K562 (cell line): Measurements from ENCODE around the gene LRRC25. TPM values are rescaled to one million over a fixed set of nuclear protein-coding genes. Genes with fewer than 3 reads are reported as not detected.

Source experiments
- ATAC-seq: fragments of 200-7000 bp; cut with Tn5 transposase; 3 replicates; pipeline ENCODE4 v1.9.1; 2020; ENCODE audit warnings: moderate library complexity
- BruUV-seq: library from RNA; stranded (reverse); fragments of 400-500 nt; replicated peaks from 2 replicates; lab custom pipeline; 2021; lab: Mats Ljungman, UMichigan
- CTCF ChIA-PET: fragments of 300-600 bp; formaldehyde crosslinking; extraction: SDS; loops from one replicate; lab custom pipeline; 2021; ENCODE audit warnings: low intra/inter-chr PET ratio; lab: Yijun Ruan, JAX
- POLR2A ChIA-PET: fragments of 300-600, 350-650 bp; sonication (Branson Sonifier 250); formaldehyde crosslinking; extraction: SDS; loops from one replicate; lab custom pipeline; 2021; ENCODE audit warnings: antibody characterized with exemption, inconsistent platforms; lab: Yijun Ruan, JAX
- DNase-seq, 4 experiments: peaks; one replicate each; pipeline versions ENCODE4 v3.0.0 to v3.0.0-alpha.2; 2011 to 2018; ENCODE audit warnings: low spot score in 3 of 4, mixed read lengths in 3 of 4; ENCODE audit errors: extremely low read depth in 1 of 4
- FAIRE-seq: peaks from 2 replicates; lab custom pipeline; 2011; peaks lifted over from hg19 to GRCh38; lab: Jason Lieb, UNC
- H2AFZ ChIP-seq: 2 replicates; pipeline ENCODE4 v1.6.0; 2011; ENCODE audit warnings: low read depth, low read length, control low read depth, inconsistent platforms
- H3K27ac ChIP-seq: fragments of 200-600 bp; 3 replicates; pipeline ENCODE4 v1.8.0; 2011; ENCODE audit warnings: low read depth, mild to moderate bottlenecking, control low read depth, inconsistent platforms, low read length, moderate library complexity, mixed read lengths; ENCODE audit errors: extremely low read depth
- H3K27me3 ChIP-seq, 2 experiments: fragments of 300-600 bp in 1 of 2; 2 replicates in 1 of 2; 3 replicates in 1 of 2; pipeline versions ENCODE4 v1.6.0 to v1.8.0; 2011; ENCODE audit warnings: inconsistent platforms in 2 of 2, low read length in 2 of 2, mild to moderate bottlenecking in 1 of 2, mixed read lengths in 1 of 2, moderate library complexity in 1 of 2; ENCODE audit not compliant: control insufficient read depth in 2 of 2, insufficient read depth in 2 of 2
- H3K36me3 ChIP-seq: fragments of 300-600 bp; 3 replicates; pipeline ENCODE4 v1.8.0; 2011; ENCODE audit warnings: mild to moderate bottlenecking, low read length, inconsistent platforms; ENCODE audit not compliant: control insufficient read depth, insufficient read depth
- H3K4me1 ChIP-seq, 2 experiments: fragments of 200-600 bp in 1 of 2; replicated peaks in 1 of 2; 2 replicates in 1 of 2; 3 replicates in 1 of 2; pipeline versions ENCODE4 v1.5.1 to v1.8.0; 2011; ENCODE audit warnings: inconsistent platforms in 2 of 2, low read length in 2 of 2, mild to moderate bottlenecking in 1 of 2, mixed read lengths in 1 of 2, moderate library complexity in 1 of 2; ENCODE audit not compliant: control insufficient read depth in 2 of 2, insufficient read depth in 2 of 2
- H3K4me2 ChIP-seq: 2 replicates; pipeline ENCODE4 v1.6.1; 2011; ENCODE audit warnings: low read length, control low read depth, inconsistent platforms, mixed read lengths; ENCODE audit not compliant: insufficient read depth
- H3K4me3 ChIP-seq: fragments of 200-600 bp; sonication (generic), shearing (Covaris generic); 2 replicates; pipeline ENCODE4 v1.5.1; 2016; ENCODE audit warnings: control low read depth, inconsistent platforms
- H3K79me2 ChIP-seq: fragments of 200-600 bp; 3 replicates; pipeline ENCODE4 v1.8.0; 2011; ENCODE audit warnings: low read length, inconsistent platforms; ENCODE audit not compliant: control insufficient read depth, insufficient read depth
- H3K9ac ChIP-seq, 2 experiments: 2 replicates each; pipeline versions ENCODE4 v1.6.0 to v1.6.1; 2011; ENCODE audit warnings: low read depth in 2 of 2, low read length in 2 of 2, control low read depth in 1 of 2, inconsistent platforms in 1 of 2, mild to moderate bottlenecking in 1 of 2, mixed read lengths in 1 of 2; ENCODE audit not compliant: insufficient read depth in 1 of 2
- H3K9me1 ChIP-seq: one replicate; pipeline ENCODE4 v1.6.0; 2011; ENCODE audit warnings: inconsistent platforms, mild to moderate bottlenecking, low read length, moderate library complexity; ENCODE audit not compliant: control insufficient read depth, insufficient read depth
- H3K9me3 ChIP-seq: replicated peaks from 2 replicates; pipeline ENCODE4 v1.5.1; 2011; ENCODE audit warnings: low read depth, low read length, inconsistent platforms; ENCODE audit not compliant: control insufficient read depth, insufficient read depth
- H4K20me1 ChIP-seq: replicated peaks from 2 replicates; pipeline ENCODE4 v1.6.1; 2011; ENCODE audit warnings: low read length, inconsistent platforms, mixed read lengths; ENCODE audit not compliant: control insufficient read depth, insufficient read depth
- BCOR ChIP-seq: fragments of 450-650 bp; IDR thresholded peaks from 2 replicates; pipeline ENCODE4 v1.6.1; 2016
- CHD2 ChIP-seq: IDR thresholded peaks from 2 replicates; pipeline ENCODE4 v1.6.1; 2011; ENCODE audit warnings: low read depth, low read length
- FOXK2 ChIP-seq, 2 experiments: fragments of 450-650 bp; IDR thresholded peaks in 1 of 2; conservative IDR thresholded peaks in 1 of 2; 2 replicates each; pipeline ENCODE4 v1.6.1; 2016; ENCODE audit warnings: low read depth in 2 of 2, mild to moderate bottlenecking in 1 of 2
- FOXP1 ChIP-seq: sonication (generic); formaldehyde crosslinking; IDR thresholded peaks from 2 replicates; pipeline ENCODE4 v1.8.0; 2022; ENCODE audit warnings: mild to moderate bottlenecking, missing genetic modification reagents
- NR2C1 ChIP-seq, 2 experiments: fragments of 450-650 bp; IDR thresholded peaks; 2 replicates each; pipeline ENCODE4 v1.6.1; 2017; ENCODE audit warnings: mild to moderate bottlenecking in 2 of 2, antibody characterized with exemption in 1 of 2, inconsistent platforms in 1 of 2, missing compliant biosample characterization in 1 of 2, missing genetic modification characterization in 1 of 2
- RAD21 ChIP-seq, 2 experiments: fragments of 250-450 bp in 1 of 2; fragments of 450-650 bp in 1 of 2; sonication (Bioruptor Pico) in 1 of 2; formaldehyde crosslinking in 1 of 2; IDR thresholded peaks in 1 of 2; conservative IDR thresholded peaks in 1 of 2; 2 replicates each; pipeline versions ENCODE4 v1.4.0 to v1.8.0; 2020 to 2022; ENCODE audit warnings: mild to moderate bottlenecking in 2 of 2, moderate library complexity in 1 of 2
- SRSF1 ChIP-seq: fragments of 200-400 bp; formaldehyde crosslinking; IDR thresholded peaks from 2 replicates; pipeline ENCODE4 v1.6.1; 2017; ENCODE audit warnings: mild to moderate bottlenecking, low read depth, low read length, moderate library complexity
- ZBTB9 ChIP-seq: fragments of 450-650 bp; formaldehyde crosslinking; IDR thresholded peaks from 2 replicates; pipeline ENCODE4 v1.4.0; 2020; ENCODE audit warnings: mild to moderate bottlenecking, moderate library complexity
- ZFP30 ChIP-seq: fragments of 250-450 bp; sonication (Bioruptor Pico); IDR thresholded peaks from 2 replicates; pipeline ENCODE4 v1.8.0; 2022; ENCODE audit warnings: moderate library complexity, mild to moderate bottlenecking, inconsistent platforms, borderline replicate concordance
- ZNF175 ChIP-seq: fragments of 200-800 bp; sonication (Bioruptor generic); IDR thresholded peaks from 2 replicates; pipeline ENCODE4 v1.6.1; 2016; ENCODE audit warnings: low read depth, mild to moderate bottlenecking, missing genetic modification characterization, missing compliant biosample characterization
- WGBS: fragments of 100-300 bp; shearing (Covaris generic); methylation state at CpG from one replicate; pipeline ENCODE4 v1.1.6; 2016; ENCODE audit warnings: low coverage, mixed read lengths; ENCODE audit not compliant: insufficient coverage; ENCODE audit errors: missing lambda C conversion rate; 5-methylcytosine and 5-hydroxymethylcytosine counted together
- in situ Hi-C: fragments of 300-500 bp; cut with MboI; formaldehyde crosslinking; loops from 4 replicates; pipeline ENCODE4 v1.15.0; 2018; ENCODE audit warnings: inconsistent platforms, mixed read lengths
- intact Hi-C: fragments of 100-400 bp; cut with micrococcal nuclease; formaldehyde crosslinking; loops from 2 replicates; pipeline ENCODE4 v1.14.2; 2022
- polyA plus RNA-seq, 8 experiments: library from polyadenylated mRNA; depleted of rRNA in 4 of 8; stranded (reverse) in 5 of 8; unstranded in 3 of 8; fragments of >200 nt; fragmentation: Nextera tagmentation in 2 of 8; fragmentation: Illumina TruSeq in 1 of 8; extraction: Ambion mirVana in 2 of 8; extraction: Trizol in 1 of 8; gene quantifications; 2 replicates each; pipeline versions ENCODE4 v1.2.1 to v1.2.3, GENCODE V29; 2011 to 2014; ENCODE audit warnings: inconsistent platforms in 1 of 8, missing spikeins in 1 of 8
- total RNA-seq, 7 experiments: library from RNA; depleted of rRNA in 6 of 7; stranded (reverse); fragments of >200 nt in 6 of 7; fragmentation: Illumina TruSeq in 2 of 7; extraction: Trizol in 2 of 7; gene quantifications; 2 replicates each; pipeline versions ENCODE4 v1.2.1 to v1.2.3, GENCODE V29; 2011 to 2021; ENCODE audit warnings: low replicate concordance in 1 of 7
- TF ChIP-seq, protein P1 (sequence below): fragments of 450-650 bp; IDR thresholded peaks from 2 replicates; pipeline ENCODE4 v1.6.1; 2016; ENCODE audit warnings: antibody characterized with exemption
- TF ChIP-seq, protein P2 (sequence below): fragments of 250-450 bp; sonication (Bioruptor Pico); IDR thresholded peaks from 2 replicates; pipeline ENCODE4 v1.5.0; 2020; ENCODE audit warnings: mild to moderate bottlenecking, borderline replicate concordance
- TF ChIP-seq, protein P3 (sequence below), 2 experiments: fragments of 450-650 bp; conservative IDR thresholded peaks; 2 replicates each; pipeline ENCODE4 v1.6.1; 2017; ENCODE audit warnings: mild to moderate bottlenecking in 2 of 2, moderate library complexity in 2 of 2

Gene LRRC25
- total and polyA plus RNA-seq, 9 of the 15 experiments (the other 6 are each of a cell fraction or from before 2014, with no cell fraction given): 0.07 to 0.36 (median 0.10) TPM; not detected in 3

DNA sequence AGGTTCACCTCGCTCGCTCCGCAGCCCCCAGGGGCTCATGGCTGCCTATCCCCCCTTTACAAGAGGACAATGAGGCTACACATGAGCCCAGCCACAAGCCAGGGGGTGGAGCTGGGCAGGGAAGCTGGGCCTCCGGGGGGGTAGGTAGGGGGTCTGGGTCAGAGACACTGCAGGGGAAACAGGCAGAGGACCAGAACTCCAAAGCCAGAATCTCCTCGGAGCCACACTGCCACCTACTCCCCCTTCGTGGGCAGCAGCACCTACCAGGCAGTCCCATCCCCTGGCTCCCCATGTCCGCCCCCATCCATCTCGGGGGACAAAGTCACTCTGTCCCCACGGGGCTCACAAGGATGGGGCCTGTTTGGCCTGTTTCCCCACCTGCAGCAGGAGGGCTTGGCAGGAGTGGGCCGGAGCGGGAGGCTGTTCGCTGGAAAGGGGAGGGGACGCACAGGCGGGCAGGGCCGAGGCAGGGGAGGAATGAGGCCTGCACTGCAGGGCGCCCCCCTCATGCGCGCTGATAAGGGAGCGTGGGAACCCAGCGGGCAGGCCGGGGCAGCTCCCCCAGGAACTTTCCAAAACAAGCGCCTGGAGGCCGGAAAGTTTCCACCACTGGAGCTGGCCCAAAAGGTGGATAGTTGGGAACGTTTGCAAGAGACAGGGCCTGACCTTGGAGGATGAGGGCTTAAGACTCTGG lies 41.1 kb upstream of the LRRC25 start:
- peak overlapping the region; percentile 80 for H2AFZ ChIP-seq
- 4% methylated on average over 22 of the region's 24 CpGs for WGBS
- H3K36me3 ChIP-seq: peaks cover 35% of the 10 kb centered on the region
- H3K4me3 ChIP-seq: peak overlapping the region; percentile 77
- DNase-seq (peak; percentile 74 to 91 (median 81)), FAIRE-seq (peak; percentile 55), ATAC-seq (peak; percentile 32)
- ChIA-PET CTCF (no interaction called here), POLR2A (interaction anchor here (0.6 to 1.1 kb wide), 4 partner anchors 16 to 113 kb away, joined by 3 to 5 read pairs (median 3); partner anchors contain the start of gene SSBP4)
- peaks cover 11% of the 10 kb centered on the region for H3K9me1 ChIP-seq
- H4K20me1 ChIP-seq: peaks cover 13% of the 10 kb centered on the region
- H3K4me1 ChIP-seq: peaks cover 42 to 94% of the 10 kb centered on the region in 2 experiments
- H3K27ac ChIP-seq: peak overlapping the region; percentile 94
- no peaks in the 10 kb centered on the region for H3K27me3 ChIP-seq
- no peaks in the 10 kb centered on the region for H3K9me3 ChIP-seq
- BruUV-seq: no TSS peak
- peak overlapping the region; percentile 59 to 97 for H3K9ac ChIP-seq
- peaks cover 44% of the 10 kb centered on the region for H3K79me2 ChIP-seq
- peak overlapping the region; percentile 88 for H3K4me2 ChIP-seq
- in situ Hi-C loops (no loop called here), intact Hi-C loops (no loop called here)
- TF ChIP-seq RAD21 (CRISPR knock-in tag; conservative IDR thresholded peaks at IDR 0.05 in 1 of 2, IDR thresholded peaks at IDR 0.05 in 1 of 2) (no peak), BCOR (peak; percentile 37; the same call in 1 of the 2 replicates), NR2C1 (IDR thresholded peaks at IDR 0.05) (no peak), NR2C1 (tag; IDR thresholded peaks at IDR 0.05) (0 out of 2 replicates have a peak, but pooled peaks have one; percentile 34), ZBTB9 (CRISPR knock-in tag) (peak; percentile 82), ZFP30 (CRISPR knock-in tag) (no peak), FOXK2 (conservative IDR thresholded peaks at IDR 0.05 in 1 of 2, IDR thresholded peaks at IDR 0.05 in 1 of 2; ENCODE audit: low read depth in 2 of 2) (no peak; a peak in 1 of 4 replicates), CHD2 (no peak), FOXP1 (CRISPR knock-in tag) (no peak), ZNF175 (CRISPR knock-in tag) (no peak), SRSF1 (no peak)
- TF ChIP-seq, protein P1, sequence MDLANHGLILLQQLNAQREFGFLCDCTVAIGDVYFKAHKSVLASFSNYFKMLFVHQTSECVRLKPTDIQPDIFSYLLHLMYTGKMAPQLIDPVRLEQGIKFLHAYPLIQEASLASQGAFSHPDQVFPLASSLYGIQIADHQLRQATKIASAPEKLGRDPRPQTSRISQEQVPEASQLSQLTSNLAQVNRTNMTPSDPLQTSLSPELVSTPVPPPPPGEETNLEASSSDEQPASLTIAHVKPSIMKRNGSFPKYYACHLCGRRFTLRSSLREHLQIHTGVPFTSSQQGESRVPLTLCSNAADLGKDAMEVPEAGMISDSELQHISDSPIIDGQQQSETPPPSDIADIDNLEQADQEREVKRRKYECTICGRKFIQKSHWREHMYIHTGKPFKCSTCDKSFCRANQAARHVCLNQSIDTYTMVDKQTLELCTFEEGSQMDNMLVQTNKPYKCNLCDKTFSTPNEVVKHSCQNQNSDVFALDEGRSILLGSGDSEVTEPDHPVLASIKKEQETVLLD: no peak; the same call in 1 of the 2 replicates
- TF ChIP-seq, protein P2, sequence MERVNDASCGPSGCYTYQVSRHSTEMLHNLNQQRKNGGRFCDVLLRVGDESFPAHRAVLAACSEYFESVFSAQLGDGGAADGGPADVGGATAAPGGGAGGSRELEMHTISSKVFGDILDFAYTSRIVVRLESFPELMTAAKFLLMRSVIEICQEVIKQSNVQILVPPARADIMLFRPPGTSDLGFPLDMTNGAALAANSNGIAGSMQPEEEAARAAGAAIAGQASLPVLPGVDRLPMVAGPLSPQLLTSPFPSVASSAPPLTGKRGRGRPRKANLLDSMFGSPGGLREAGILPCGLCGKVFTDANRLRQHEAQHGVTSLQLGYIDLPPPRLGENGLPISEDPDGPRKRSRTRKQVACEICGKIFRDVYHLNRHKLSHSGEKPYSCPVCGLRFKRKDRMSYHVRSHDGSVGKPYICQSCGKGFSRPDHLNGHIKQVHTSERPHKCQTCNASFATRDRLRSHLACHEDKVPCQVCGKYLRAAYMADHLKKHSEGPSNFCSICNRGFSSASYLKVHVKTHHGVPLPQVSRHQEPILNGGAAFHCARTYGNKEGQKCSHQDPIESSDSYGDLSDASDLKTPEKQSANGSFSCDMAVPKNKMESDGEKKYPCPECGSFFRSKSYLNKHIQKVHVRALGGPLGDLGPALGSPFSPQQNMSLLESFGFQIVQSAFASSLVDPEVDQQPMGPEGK: 0 out of 2 replicates have a peak, but pooled peaks have one; percentile 61
- TF ChIP-seq, protein P3, sequence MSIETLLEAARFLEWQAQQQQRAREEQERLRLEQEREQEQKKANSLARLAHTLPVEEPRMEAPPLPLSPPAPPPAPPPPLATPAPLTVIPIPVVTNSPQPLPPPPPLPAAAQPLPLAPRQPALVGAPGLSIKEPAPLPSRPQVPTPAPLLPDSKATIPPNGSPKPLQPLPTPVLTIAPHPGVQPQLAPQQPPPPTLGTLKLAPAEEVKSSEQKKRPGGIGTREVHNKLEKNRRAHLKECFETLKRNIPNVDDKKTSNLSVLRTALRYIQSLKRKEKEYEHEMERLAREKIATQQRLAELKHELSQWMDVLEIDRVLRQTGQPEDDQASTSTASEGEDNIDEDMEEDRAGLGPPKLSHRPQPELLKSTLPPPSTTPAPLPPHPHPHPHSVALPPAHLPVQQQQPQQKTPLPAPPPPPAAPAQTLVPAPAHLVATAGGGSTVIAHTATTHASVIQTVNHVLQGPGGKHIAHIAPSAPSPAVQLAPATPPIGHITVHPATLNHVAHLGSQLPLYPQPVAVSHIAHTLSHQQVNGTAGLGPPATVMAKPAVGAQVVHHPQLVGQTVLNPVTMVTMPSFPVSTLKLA (conservative IDR thresholded peaks at IDR 0.05): peak in 1 of 2 experiments; percentile 66; a peak in 2 of 4 replicates
